ENCODE measurements around the gene CYB5A. TPM values are rescaled to one million over a fixed set of nuclear protein-coding genes. Genes with fewer than 3 reads are reported as not detected.

The CYB5A gene
- total RNA-seq, 2 donors from 2014 or later: 71.3 to 73.5 TPM

GRCh38 chr18:74256190-74256589 lies 35.6 kb downstream of the CYB5A start:
- Histone ChIP-seq H3K4me3 (no peak overlapping the region), H3K9me3 (no peaks in the 10 kb centered on the region), H3K36me3 (peaks cover 4% of the 10 kb centered on the region), H3K27me3 (no peaks in the 10 kb centered on the region), H3K4me1 (peaks cover 0 to 43% of the 10 kb centered on the region in 2 donors), H3K27ac (peak overlapping the region; percentile 40 to 59)
- TF ChIP-seq CTCF (IDR thresholded peaks at IDR 0.05): no peak
- no peak for DNase-seq (ENCODE audit: low spot score)

GRCh38 chr18:74255131-74255616 lies 36.6 kb downstream of the CYB5A start:
- no peaks in the 10 kb centered on the region for H3K36me3 ChIP-seq
- no peaks in the 10 kb centered on the region for H3K27me3 ChIP-seq
- peaks cover 0 to 45% of the 10 kb centered on the region in 2 donors for H3K4me1 ChIP-seq
- no peak overlapping the region for H3K4me3 ChIP-seq
- H3K9me3 ChIP-seq: no peaks in the 10 kb centered on the region
- no peak for TF ChIP-seq CTCF (IDR thresholded peaks at IDR 0.05)
- no peak overlapping the region for H3K27ac ChIP-seq
- DNase-seq (ENCODE audit: low spot score): no peak

GRCh38 chr18:74252039-74252395 lies 39.7 kb downstream of the CYB5A start:
- H3K9me3 ChIP-seq: no peaks in the 10 kb centered on the region
- no peak for TF ChIP-seq CTCF (IDR thresholded peaks at IDR 0.05)
- H3K27me3 ChIP-seq: no peaks in the 10 kb centered on the region
- no peaks in the 10 kb centered on the region for H3K36me3 ChIP-seq
- peaks cover 0 to 35% of the 10 kb centered on the region in 2 donors for H3K4me1 ChIP-seq
- no peak overlapping the region for H3K4me3 ChIP-seq
- no peak overlapping the region for H3K27ac ChIP-seq
- no peak for DNase-seq (ENCODE audit: low spot score)

GRCh38 chr18:74251297-74252038 lies 40.3 kb downstream of the CYB5A start:
- Histone ChIP-seq H3K36me3 (no peaks in the 10 kb centered on the region), H3K9me3 (no peaks in the 10 kb centered on the region), H3K4me1 (peaks cover 0 to 30% of the 10 kb centered on the region in 2 donors), H3K4me3 (no peak overlapping the region), H3K27me3 (no peaks in the 10 kb centered on the region), H3K27ac (no peak overlapping the region)
- no peak for TF ChIP-seq CTCF (IDR thresholded peaks at IDR 0.05)
- no peak for DNase-seq (ENCODE audit: low spot score)

- no peak for TF ChIP-seq CTCF (IDR thresholded peaks at IDR 0.05)
- no peak for DNase-seq (ENCODE audit: low spot score)
- Histone ChIP-seq H3K4me3 (no peak overlapping the region), H3K4me1 (peaks cover 0 to 16% of the 10 kb centered on the region in 2 donors), H3K27me3 (no peaks in the 10 kb centered on the region), H3K36me3 (no peaks in the 10 kb centered on the region), H3K9me3 (no peaks in the 10 kb centered on the region), H3K27ac (no peak overlapping the region)
These were observed 41.6 kb downstream of the CYB5A start for GRCh38 chr18:74250131-74250530.
